Endothelial cell of umbilical vein (primary cell): ENCODE results near the gene ANGEL1.

ENCODE experiments used
- EZH2 ChIP-seq: IDR thresholded peaks from 2 replicates; pipeline ENCODE4 v1.6.1; 2012; ENCODE audit warnings: borderline replicate concordance, low read depth, mild to moderate bottlenecking, moderate library complexity, low read length, inconsistent platforms; ENCODE audit not compliant: severe bottlenecking
- FOS ChIP-seq: IDR thresholded peaks from 2 replicates; pipeline ENCODE4 v1.6.1; 2011; ENCODE audit warnings: mild to moderate bottlenecking, low read length, moderate library complexity, borderline replicate concordance; ENCODE audit not compliant: insufficient read depth
- MYC ChIP-seq: IDR thresholded peaks from one replicate; pipeline ENCODE4 v1.6.1; 2011; ENCODE audit warnings: mild to moderate bottlenecking, low read depth, low read length
- POLR2A ChIP-seq: IDR thresholded peaks from 2 replicates; pipeline ENCODE4 v1.6.1; 2012; ENCODE audit warnings: low read depth, mild to moderate bottlenecking, control low read depth, low read length
- POLR2AphosphoS5 ChIP-seq: IDR thresholded peaks from 2 replicates; pipeline ENCODE4 v1.6.1; 2012; ENCODE audit warnings: low read depth, mild to moderate bottlenecking, control low read depth, low read length, moderate library complexity; ENCODE audit not compliant: insufficient read depth
- TF ChIP-seq, protein P1 (sequence below), 2 donors: IDR thresholded peaks; 1 replicate in 1 of 2; 2 replicates in 1 of 2; pipeline ENCODE4 v1.5.1; 2011; ENCODE audit warnings: low read length in 2 of 2, mild to moderate bottlenecking in 2 of 2, moderate library complexity in 2 of 2, control low read depth in 1 of 2, inconsistent platforms in 1 of 2, low read depth in 1 of 2; ENCODE audit not compliant: insufficient read depth in 1 of 2; ENCODE audit errors: extremely low read depth in 1 of 2
- TF ChIP-seq, protein P2 (sequence below): IDR thresholded peaks from 2 replicates; pipeline ENCODE4 v1.6.1; 2011; ENCODE audit not compliant: insufficient read depth, insufficient read length

DNA sequence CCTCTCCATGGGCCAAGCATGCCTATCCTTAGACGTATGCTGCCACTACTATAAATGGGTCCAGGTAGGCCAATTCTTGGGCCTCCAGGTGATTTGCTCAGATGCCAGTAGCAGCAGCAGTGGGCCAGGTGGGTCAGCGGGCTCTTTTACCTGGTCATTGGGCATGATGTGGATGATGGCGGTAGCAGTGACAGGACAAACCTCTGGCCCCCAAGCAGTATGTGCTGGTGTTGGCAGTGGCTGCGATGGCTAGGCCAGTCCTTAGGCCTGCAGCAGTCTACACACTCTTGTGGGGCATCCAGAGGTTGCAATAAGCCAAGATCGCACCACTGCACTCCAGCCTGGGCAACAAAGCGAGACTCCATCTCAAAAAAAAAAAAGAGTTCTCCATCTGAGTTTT lies 70.5 kb downstream of the ANGEL1 start:
- TF ChIP-seq MYC: no peak
- no peak for TF ChIP-seq POLR2A
- TF ChIP-seq, protein P1, sequence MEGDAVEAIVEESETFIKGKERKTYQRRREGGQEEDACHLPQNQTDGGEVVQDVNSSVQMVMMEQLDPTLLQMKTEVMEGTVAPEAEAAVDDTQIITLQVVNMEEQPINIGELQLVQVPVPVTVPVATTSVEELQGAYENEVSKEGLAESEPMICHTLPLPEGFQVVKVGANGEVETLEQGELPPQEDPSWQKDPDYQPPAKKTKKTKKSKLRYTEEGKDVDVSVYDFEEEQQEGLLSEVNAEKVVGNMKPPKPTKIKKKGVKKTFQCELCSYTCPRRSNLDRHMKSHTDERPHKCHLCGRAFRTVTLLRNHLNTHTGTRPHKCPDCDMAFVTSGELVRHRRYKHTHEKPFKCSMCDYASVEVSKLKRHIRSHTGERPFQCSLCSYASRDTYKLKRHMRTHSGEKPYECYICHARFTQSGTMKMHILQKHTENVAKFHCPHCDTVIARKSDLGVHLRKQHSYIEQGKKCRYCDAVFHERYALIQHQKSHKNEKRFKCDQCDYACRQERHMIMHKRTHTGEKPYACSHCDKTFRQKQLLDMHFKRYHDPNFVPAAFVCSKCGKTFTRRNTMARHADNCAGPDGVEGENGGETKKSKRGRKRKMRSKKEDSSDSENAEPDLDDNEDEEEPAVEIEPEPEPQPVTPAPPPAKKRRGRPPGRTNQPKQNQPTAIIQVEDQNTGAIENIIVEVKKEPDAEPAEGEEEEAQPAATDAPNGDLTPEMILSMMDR (IDR thresholded peaks at IDR 0.05; ENCODE audit: extremely low read depth in 1 of 2, insufficient read depth in 1 of 2, low read depth in 1 of 2, low read length in 2 of 2): no peak
- TF ChIP-seq, protein P2, sequence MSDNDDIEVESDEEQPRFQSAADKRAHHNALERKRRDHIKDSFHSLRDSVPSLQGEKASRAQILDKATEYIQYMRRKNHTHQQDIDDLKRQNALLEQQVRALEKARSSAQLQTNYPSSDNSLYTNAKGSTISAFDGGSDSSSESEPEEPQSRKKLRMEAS: no peak
- no peak for TF ChIP-seq EZH2
- TF ChIP-seq POLR2AphosphoS5: no peak
- no peak for TF ChIP-seq FOS
